NCI-H526 treated with DMSO at 0.1 percent for 48 hours (cell line): ENCODE measurements around the gene ZCWPW1.

Source experiments
- DNase-seq: peaks from one replicate; lab custom pipeline; 2025; lab: John Stamatoyannopoulos, UW

Gene ZCWPW1

DNA sequence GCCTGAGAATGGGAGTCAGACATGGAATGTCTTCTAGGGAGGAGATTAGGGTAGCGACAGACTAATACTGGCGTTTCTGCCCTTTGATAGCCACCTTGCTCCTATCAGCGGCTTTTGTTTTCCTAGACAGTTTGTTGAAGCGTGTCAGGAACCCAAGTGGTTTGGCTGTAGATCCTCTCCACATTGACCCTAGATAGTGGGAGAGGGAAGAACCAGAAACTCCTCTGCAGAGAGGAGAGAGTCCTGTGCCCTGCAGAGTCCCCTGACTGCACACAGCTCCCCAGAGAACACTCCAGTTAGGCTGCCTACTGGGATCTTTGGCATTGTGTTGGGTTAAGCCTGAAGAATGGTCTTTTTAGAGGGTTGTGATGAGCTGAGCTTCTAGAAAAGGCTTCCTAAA lies 3.5 kb upstream of the ZCWPW1 start:
- DNase-seq, result no peak

DNA sequence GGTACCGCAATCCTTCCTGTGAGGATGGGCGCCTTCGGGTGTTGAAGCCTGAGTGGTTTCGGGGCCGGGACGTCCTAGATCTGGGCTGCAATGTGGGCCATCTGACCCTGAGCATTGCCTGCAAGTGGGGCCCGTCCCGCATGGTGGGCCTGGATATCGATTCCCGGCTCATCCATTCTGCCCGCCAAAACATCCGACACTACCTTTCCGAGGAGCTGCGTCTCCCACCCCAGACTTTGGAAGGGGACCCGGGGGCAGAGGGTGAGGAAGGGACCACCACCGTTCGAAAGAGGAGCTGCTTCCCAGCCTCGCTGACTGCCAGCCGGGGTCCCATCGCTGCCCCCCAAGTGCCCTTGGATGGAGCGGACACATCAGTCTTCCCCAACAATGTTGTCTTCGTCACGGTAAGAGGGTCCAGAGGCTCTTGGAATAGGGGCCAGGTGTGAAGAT lies 2.8 kb upstream of the ZCWPW1 start:
- no peak for DNase-seq

DNA sequence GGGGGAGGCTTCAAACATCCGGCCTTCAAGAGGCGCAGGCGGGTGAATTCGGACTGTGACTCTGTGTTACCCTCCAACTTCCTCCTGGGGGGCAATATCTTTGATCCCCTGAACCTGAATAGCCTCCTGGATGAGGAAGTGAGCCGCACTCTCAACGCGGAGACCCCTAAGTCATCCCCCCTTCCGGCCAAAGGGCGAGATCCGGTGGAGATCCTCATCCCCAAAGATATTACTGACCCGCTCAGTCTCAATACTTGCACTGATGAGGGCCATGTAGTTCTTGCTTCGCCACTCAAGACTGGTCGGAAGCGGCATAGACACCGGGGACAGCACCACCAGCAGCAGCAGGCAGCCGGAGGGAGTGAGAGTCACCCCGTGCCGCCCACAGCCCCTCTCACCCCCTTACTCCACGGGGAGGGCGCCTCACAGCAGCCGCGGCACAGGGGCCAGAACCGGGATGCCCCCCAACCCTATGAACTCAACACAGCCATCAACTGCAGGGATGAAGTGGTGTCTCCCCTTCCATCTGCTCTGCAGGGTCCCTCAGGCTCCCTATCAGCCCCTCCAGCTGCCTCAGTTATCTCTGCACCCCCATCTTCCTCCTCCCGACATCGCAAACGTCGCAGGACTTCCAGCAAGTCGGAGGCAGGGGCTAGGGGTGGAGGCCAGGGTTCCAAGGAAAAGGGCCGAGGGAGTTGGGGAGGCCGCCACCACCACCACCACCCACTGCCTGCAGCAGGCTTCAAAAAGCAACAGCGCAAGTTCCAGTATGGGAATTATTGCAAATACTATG lies 2.2 kb upstream of the ZCWPW1 start:
- DNase-seq, result no peak

DNA sequence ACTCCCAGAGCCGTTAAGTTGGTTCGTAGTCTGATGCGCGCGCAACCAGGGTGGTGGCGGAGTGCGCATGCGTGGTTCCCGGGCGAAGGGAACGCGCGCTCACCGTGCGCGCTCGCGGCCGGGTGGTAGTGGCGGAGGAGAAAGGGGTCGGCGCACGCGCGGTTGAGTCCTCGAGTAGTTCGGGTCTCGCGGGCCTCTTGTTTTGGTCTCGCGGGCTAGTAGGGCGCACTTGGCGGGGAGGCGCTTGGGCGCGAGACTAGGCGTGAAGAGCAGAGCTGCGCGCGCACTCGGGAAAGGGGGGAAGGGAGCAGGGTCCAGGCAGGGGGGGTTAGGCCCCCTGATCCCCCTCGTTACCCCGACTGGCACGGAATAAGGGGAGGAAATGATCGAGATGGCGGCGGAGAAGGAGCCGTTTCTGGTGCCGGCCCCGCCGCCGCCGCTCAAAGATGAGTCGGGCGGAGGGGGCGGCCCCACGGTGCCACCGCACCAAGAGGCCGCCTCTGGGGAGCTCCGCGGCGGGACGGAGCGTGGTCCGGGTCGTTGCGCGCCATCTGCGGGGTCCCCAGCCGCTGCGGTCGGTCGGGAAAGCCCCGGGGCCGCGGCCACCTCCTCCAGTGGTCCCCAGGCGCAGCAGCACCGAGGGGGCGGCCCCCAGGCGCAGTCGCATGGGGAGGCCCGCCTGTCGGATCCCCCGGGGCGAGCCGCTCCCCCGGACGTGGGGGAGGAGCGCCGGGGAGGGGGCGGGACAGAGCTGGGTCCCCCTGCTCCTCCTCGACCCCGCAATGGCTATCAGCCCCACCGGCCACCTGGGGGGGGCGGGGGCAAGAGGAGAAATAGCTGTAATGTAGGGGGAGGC lies 1.4 kb upstream of the ZCWPW1 start, which contains the start of gene MEPCE:
Gene MEPCE, plus strand, starts transcription at position 195 of the 856 bp plus-strand sequence. Its CDS starts 188 bp downstream, at position 383.
- peak; percentile 96 for DNase-seq

DNA sequence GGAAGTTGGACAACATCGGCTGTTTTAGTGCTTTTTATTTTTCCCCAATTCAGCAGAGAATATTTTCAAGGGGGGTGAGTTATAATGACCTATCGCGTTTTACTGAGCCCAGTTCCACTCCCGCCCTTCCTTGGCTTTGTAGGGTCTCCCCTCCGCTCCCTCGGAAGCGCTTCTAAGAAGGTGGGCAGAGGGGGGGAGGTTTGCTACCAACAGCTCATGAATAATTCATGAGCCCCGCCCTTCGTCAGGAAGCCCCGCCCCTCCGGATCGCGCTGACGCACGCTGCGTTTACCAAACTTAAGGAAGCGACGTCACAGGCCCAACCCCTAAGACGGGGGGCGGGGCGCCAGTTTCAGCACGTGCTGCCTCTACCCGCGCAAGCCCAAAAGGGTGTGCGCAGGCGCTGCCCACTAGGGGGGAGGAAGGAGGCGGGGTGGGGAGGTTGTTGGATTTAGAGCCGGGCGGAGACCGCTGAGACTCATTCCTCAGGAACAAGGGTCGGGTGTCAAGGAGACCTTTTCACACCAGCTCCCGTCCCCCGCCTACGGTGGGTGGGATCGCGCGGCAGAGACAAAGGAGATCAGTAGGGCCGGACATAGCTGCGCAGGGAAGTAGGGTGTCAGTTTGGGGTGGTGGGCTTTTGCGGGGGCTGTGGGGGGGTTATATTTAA lies 599 bp upstream of the ZCWPW1 start:
- peak; percentile 99 for DNase-seq

DNA sequence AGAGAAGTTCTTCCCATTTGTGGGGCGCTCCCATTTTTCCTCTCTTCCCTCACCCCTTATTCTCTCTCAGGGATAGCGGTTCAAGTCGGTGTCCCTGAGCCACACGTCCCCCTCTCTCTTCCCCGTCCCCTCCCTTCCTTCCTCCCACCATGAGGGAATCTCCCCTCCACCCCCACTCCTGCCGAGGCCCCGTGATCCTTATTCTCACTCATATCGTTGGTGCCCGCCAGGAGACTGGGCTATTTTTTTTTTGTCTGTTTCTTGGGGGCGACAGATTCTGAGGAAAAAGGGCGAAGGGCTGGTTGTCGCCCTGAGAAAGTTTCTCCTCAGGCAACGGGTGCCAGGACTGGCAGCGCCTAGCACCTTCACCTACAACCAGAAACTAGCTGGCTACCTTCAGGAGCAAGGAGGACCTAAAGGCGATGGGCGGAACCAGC lies 723 bp downstream of the ZCWPW1 start:
- no peak for DNase-seq

DNA sequence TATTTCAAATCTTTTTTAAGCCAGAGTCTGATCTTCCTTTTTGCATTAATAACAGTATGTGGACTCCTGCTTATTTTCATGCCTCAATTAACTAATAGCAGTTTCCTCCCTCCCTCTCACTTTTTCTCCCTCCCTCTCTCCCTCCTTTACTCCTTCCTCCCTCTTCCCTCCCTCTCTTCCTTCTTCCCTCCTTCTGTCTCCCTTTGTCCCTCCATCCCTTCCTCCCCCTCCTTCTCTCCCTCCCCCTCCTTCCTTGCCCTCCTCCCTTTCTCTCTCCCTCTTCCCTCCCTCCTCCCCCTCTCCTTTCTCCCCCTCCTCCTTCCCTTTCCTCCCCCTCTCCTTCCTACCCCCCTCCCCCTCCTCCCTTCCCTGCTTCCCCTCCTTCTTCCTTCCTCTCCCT lies 2.0 kb downstream of the ZCWPW1 start:
- DNase-seq, result no peak

DNA sequence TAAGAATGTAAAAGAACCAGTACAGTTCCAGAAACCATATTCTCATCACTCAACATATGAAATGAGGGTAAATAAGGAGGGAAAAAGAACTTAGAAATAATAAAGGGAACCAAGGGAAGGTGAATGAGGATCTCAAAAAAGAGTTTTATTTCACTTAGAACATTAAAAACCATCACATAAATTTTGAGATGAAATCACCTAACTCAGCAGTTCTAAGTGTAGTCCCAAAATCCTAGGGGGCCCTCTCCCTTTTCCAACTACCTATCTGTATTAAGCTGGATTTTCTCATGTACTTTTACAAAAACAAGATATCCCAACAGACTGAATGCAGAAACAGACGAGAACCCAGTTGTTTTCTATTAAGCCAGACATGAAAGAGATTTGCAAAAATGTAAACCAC lies 3.2 kb downstream of the ZCWPW1 start:
- no peak for DNase-seq

DNA sequence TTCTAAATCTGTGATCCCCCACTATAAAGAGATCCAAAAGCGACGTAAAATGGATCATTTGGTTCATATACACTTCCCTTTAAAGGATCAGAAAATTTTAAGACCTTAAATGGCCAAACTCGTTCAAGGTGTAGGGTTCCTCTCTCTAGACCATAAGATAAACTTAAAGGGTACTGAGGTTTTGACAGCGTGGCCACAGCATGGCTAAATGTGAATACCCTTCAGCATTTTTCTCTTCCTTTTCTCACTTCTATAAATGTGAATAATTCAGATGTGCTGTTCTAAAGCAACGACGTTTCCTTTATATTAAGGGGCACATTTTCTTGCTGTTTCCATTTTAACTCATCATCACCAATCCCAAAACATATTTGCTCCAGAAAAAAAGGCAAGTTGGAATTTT lies 5.2 kb downstream of the ZCWPW1 start:
- no peak for DNase-seq

DNA sequence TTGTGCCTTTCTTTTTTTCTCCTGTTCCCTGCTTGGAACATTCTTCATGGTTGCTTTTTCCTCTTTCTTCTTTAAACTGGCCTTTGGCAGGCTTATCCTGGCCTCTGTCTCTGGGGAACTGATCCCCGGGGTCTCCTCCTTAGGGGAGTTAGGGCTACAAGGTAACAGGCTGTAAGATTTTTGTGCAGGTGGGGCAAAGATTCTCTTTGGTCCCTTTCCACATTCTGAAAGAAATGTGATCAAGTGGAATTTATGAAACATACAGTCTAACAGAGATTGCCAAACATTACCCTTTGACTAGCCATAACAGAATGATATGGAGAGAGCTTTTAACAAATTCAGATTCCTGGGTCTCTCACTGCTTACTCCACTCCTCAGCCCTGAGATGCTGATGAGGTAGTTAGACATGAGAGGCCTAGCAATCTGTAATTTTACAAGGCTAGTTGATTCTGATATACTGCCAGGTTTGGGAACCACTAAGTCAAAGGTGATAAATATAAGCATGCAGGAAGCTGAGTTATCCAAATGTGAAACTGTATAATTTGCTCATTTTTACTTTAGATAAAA lies 8.8 kb downstream of the ZCWPW1 start:
- DNase-seq, result no peak

DNA sequence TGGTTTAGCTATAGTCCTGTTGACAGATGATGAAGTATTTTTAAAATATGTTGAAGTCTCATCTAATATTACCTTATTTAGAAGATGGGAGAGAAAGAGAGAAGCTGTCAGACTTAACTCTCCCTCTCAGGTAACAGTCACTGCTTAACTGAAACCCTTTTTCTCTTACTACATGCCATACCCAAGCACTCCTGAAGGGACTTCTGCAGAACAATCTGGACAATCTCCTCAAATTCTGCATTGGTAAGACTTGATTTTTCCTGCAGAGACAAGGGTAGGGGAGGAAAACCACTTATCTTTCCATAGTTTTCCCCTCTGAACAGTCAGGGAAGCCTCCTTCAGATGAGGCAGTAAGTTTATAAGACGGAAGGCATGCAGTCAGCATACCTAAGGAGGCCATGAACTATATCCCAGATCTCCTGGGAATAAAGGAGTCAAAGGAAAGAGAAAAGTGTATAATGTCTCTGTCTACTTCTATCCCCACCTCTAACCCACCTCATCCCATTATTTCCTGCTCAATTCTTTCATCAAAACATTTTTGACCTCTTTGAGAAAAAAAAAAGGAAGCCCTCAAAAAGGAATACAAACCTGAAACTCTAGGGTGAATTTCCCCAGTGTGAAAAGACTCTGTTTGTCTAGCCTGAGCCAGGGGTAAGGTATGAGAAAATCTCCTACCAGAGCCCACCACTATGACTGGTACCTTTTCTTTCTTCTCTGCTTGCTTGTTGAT lies 9.4 kb downstream of the ZCWPW1 start:
- no peak for DNase-seq

DNA sequence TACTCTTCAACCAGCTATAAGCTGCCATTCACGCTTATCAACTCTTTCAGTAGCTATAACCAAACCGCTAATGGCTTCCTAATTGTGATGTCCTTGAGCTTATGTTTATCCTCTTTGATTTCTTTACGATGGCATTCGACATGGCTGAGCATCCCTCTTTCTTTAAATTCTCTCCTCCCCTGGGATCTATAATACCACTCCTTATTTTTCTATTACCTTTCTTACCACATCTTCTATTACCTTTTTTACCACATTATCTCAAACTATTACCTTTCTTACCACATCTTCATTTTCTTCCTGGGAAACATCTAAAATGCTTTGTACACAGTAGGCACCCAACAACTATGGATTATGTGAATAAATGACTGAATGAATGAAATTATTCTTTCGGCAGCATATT lies 13.1 kb downstream of the ZCWPW1 start:
- no peak for DNase-seq

DNA sequence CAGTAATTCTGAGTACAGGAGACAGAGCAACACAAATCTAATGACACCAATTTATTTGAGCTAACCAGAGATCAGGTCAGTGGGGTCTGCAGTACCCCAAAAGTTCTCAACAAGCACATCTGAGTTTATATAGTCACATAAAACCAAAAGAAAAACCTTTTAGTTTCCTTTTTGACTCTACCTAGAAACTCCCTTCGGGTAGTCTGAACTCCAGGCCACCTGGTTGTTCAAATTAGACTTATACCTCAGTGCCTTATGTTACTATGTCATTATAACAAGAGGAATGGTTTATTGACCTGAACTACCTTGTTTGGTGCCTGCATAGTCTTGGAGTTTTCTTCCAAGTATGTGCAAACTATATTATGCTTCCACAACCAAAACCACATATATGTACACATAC lies 14.6 kb downstream of the ZCWPW1 start:
- DNase-seq, result no peak

DNA sequence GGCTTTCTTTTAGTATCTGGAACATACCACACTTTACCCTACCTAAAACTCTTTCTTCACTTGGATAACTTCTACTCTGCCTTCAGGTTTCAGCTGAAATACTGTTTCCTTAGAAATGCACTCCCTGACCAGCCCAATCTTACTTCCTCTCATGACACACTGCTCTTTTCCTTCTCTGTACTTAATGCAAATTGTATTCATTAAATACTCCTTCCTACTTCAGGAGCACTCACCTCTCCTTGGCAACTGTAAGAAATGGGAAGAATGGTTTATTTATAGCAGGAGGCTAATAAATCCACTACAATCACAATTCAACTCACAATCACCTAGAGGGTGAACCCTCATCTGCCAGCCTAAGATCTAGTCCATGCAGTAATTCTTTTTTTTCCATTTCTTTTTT lies 15.2 kb downstream of the ZCWPW1 start:
- DNase-seq, result no peak

DNA sequence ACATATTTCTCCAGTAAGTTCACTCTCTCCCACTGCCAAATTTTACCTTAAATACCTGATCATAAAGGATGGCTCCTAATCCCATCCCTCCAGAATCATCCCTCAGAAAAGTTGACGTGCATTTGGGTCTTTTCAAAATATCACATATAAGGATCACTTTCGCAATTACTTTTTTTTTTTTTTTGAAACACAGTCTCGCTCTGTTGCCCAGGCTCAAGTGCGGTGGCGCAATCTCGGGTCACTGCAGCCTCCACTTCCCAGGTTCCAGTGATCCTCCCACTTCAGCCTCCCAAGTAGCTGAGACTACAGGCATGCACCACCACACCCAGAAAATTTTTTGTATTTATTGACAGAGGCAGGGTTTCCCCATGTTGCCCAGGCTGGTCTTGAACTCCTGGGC lies 17.4 kb downstream of the ZCWPW1 start:
- no peak for DNase-seq

DNA sequence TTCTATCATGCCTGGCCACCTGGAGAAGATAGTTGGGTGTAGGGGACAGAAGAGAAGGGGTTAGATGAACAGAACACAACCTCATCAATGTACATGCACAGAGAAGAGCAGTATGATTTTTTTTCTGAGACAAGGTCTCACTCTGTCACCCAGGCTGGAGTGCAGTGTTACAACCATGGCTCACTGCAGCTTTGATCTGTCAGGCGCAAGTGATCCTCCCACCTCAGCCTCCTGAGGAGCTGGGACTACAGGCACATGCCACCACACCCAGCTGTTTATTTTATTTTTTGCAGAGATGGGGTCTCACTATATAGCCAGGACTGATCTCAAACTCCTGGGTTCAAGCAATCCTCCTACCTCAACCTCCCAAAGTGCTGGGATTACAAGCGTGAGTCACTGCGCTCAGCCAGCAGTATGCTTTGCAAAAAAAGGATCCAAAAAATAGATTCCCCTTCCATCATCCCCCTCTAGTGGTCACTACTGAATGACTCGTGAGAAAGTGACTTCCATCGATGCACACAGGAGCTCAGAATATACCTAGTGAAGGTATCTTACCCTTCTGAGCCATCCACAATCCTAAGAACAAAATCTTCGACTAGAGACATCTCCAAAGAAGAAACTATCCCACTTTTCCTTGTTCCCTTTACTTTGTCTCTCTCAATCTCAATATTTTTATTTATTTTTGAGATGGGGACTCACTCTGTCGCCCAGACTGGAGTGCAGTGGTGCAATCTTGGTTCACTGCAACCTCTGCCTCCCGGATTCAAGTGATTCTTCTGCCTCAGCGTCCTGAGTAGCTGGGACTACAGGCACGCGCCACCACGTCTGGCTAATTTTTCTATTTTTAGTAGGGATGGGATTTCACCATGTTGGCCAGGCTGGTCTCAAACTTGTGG lies 21.0 kb downstream of the ZCWPW1 start:
- peak; percentile 18 for DNase-seq

DNA sequence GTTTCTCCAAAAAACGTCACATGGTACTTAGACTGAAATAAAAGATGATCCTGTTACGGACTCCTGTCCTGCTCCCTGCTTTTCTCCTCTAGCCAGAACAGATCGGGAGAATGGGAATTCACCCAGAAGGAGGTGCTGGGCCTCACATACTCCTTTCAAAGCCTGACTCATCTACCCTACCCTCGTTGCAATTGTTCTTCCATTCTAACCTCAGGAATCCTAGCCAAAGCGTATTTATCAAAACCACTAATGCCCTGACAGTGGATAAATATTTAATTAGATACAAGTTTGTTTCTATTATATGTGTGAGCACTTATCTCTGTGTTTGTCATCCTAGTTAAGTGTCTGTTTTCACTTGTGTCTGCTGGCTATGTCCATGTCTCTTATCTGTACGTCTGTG lies 21.7 kb downstream of the ZCWPW1 start:
- no peak for DNase-seq

DNA sequence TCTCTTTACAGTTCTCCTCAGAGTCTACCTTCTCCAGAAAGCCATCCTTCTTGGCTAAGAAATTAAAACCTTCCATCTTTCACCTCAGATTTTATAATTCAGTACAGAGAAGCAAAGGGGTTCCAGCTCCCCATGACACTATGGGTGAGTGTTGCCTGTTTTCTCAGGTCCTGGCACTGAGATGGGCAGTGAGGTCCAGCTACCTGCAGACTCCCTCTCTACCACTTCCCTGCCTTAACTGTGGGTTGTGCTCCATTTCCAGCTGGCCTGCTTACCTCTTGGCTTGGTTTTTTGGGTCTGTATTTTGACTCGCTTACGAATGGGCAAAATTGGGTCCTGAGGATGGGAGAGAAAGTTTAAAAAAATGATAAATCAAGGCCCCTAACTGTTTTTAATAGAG lies 26.3 kb downstream of the ZCWPW1 start:
- DNase-seq, result no peak

DNA sequence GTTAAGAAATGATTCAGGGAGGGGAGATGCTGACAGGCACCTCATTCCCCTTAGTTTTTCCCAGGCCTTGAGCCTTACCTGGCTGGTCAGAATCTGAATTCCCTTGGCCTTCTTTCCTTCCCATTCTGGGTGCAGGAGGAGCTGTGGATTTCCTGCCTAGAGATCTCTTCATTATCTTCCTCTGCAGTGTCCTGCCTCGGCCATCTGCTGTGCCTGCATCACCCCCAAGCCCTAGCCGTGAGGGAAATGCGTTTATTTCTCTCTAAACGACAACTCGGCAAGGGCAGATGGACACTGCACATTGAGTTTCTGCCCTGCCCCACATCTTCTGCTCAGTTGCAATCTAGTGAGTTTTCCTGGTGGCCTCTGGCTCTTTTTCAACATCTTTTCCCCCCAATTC lies 26.7 kb downstream of the ZCWPW1 start:
- no peak for DNase-seq

DNA sequence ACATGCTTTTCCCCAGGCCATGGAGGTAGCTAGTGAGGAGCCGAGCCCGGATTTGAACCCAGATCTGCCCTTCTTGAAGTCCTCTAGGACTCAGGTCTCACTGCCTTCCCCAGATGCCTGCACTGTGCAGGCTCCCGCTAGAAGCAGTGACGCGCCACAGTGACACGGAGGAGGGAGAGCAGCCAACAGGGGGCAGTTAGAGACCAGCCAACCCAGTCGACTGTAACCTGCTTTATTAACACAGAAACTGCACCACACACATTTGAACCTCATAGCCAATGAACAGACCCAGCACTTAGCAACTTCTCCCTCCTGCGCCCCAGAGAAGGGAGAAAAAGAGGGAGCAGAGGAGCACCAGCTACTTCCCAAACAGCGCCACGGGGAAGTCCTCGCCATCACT lies 27.8 kb downstream of the ZCWPW1 start:
- DNase-seq, result no peak

DNA sequence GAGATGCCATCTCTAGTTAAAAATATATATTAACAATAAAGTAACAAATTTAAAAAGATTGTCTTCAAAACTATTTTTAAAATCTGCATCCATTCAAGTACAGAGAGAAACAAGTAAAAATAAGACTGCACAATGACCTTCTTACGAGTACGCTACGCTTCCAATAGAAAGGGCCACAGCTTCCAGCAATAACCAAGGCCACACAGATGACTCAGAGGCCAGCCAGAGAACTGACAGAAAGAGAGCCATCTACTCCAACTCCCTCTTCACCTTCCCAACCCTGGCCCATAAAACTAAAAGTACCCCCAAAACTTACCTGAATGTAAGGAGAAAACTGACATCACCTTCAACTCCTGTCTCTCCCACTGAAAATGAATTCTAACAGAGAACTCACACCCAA lies 28.5 kb downstream of the ZCWPW1 start:
- no peak for DNase-seq
